ENCODE measurements around the gene PANX3. TPM values are rescaled to one million over a fixed set of nuclear protein-coding genes. Genes with fewer than 3 reads are reported as not detected.

The PANX3 gene
- total RNA-seq, 4 donors from 2014 or later, result not detected

DNA sequence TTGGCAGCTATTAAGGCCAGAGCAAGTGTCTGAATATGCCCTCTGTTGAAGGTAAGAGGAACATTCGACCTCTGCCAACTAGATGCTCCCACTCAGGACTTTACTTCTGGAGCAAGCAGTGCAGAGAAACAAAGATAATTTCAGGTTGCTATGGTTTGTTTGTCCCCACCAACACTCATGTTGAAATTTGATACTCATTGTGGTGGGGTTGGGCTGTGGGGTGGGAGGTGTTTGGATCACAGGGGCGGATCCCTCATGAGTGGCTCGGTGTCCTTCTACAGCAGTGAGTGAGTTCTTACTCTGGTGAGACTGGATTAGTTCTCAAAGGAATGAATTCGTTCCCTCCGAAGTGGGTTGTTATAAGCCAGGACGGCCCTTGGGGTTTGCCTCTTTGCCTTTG, 29.4 kb upstream of the PANX3 start:
- Histone ChIP-seq H3K4me3 (no peak overlapping the region), H3K27me3 (no peaks in the 10 kb centered on the region), H3K4me1 (no peaks in the 10 kb centered on the region), H3K36me3 (no peaks in the 10 kb centered on the region), H3K27ac (no peak overlapping the region), H3K9me3 (no peaks in the 10 kb centered on the region)
- TF ChIP-seq, protein P1, sequence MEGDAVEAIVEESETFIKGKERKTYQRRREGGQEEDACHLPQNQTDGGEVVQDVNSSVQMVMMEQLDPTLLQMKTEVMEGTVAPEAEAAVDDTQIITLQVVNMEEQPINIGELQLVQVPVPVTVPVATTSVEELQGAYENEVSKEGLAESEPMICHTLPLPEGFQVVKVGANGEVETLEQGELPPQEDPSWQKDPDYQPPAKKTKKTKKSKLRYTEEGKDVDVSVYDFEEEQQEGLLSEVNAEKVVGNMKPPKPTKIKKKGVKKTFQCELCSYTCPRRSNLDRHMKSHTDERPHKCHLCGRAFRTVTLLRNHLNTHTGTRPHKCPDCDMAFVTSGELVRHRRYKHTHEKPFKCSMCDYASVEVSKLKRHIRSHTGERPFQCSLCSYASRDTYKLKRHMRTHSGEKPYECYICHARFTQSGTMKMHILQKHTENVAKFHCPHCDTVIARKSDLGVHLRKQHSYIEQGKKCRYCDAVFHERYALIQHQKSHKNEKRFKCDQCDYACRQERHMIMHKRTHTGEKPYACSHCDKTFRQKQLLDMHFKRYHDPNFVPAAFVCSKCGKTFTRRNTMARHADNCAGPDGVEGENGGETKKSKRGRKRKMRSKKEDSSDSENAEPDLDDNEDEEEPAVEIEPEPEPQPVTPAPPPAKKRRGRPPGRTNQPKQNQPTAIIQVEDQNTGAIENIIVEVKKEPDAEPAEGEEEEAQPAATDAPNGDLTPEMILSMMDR (IDR thresholded peaks at IDR 0.05), result no peak
- TF ChIP-seq POLR2A (IDR thresholded peaks at IDR 0.05), result no peak
- no peak for DNase-seq
- intact Hi-C loops (cut with DNase I; ENCODE audit: low total_unique reads), result no loop called here

DNA sequence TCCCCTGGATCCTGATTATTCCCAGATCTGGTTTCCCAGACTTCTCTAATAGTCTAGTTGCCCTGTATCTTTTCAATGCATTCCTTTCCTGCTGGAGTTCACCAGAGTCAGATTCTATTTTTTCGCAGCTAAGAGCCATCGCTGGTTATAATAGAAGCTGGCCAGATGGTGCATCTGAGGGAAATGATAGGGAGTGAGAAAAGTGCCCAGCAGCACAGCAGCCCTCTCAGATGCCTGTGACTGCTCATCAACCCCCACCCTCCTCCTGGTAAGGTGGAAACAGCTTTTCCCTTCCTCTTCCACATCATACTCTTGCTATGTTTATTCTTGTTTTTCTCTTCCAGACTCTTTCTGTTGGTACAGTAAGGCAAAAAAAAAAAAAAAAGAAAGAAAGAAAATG, 28.7 kb upstream of the PANX3 start:
- H3K27ac ChIP-seq, result no peak overlapping the region
- DNase-seq, result no peak
- no peaks in the 10 kb centered on the region for H3K36me3 ChIP-seq
- no peaks in the 10 kb centered on the region for H3K9me3 ChIP-seq
- H3K4me1 ChIP-seq, result no peaks in the 10 kb centered on the region
- no peak overlapping the region for H3K4me3 ChIP-seq
- TF ChIP-seq, protein P1 (IDR thresholded peaks at IDR 0.05), result no peak
- TF ChIP-seq POLR2A (IDR thresholded peaks at IDR 0.05), result no peak
- intact Hi-C loops (cut with DNase I; ENCODE audit: low total_unique reads), result no loop called here
- no peaks in the 10 kb centered on the region for H3K27me3 ChIP-seq

DNA sequence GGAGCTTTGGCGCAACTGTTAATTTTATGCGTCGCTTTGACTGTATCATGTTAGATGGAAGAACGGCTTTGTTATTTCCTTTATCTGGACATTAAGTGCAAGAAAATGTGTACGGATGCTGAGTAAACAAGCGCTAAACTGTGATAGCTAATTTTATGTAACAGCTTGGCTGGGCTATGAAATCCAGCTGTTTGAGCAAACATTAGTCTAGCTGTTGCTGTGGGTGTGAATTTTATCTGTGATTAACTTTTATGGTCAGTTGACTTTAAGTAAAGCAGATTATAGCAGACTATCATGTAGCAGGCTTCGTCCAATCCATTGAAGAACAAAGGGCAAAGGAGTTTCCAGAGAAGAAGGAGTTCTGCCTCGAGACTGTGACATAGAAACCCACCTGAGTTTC, 27.4 kb upstream of the PANX3 start:
- Histone ChIP-seq H3K27me3 (no peaks in the 10 kb centered on the region), H3K9me3 (no peaks in the 10 kb centered on the region), H3K4me1 (no peaks in the 10 kb centered on the region), H3K27ac (no peak overlapping the region), H3K36me3 (no peaks in the 10 kb centered on the region), H3K4me3 (no peak overlapping the region)
- no peak for TF ChIP-seq POLR2A (IDR thresholded peaks at IDR 0.05)
- TF ChIP-seq, protein P1 (IDR thresholded peaks at IDR 0.05), result no peak
- DNase-seq, result no peak
- intact Hi-C loops (cut with DNase I; ENCODE audit: low total_unique reads), result no loop called here

DNA sequence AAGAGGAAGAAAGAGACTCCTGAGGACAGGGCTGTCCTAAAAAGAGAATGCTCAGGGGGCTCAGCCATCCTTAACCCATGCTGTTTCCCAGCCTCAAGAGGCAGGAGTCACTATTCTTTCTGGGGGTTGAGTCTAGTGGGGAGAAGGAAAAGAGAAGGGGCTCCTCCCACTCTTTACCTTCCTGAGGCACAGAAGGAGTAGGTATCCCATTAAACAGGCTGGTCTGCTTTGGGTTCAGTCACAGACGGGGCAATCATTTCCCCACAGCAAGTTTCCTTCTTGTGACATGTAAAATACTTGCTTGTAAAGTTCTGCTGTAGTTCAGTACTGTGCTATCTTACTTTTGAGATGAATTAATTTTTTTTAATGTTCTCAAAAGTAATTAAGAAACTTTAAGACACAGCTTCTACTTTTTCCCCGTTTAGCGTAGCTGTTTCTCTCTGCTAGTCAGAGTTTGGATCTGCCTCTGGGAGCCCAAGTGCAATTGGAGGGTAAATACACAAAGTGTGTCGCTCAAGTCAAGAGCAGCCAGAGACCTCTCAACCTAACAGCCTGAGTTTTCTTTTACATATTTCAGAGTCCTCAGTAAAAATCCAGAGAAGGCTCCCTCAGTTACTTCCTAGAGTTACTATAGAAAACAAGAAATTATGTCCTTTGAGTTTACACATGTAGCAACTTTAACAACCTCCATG, 26.4 kb upstream of the PANX3 start:
- H3K27me3 ChIP-seq, result no peaks in the 10 kb centered on the region
- intact Hi-C loops (cut with DNase I; ENCODE audit: low total_unique reads), result no loop called here
- no peak overlapping the region for H3K4me3 ChIP-seq
- no peaks in the 10 kb centered on the region for H3K36me3 ChIP-seq
- H3K4me1 ChIP-seq, result no peaks in the 10 kb centered on the region
- H3K9me3 ChIP-seq, result no peaks in the 10 kb centered on the region
- no peak overlapping the region for H3K27ac ChIP-seq
- TF ChIP-seq, protein P1 (IDR thresholded peaks at IDR 0.05), result no peak
- no peak for TF ChIP-seq POLR2A (IDR thresholded peaks at IDR 0.05)
- DNase-seq, result no peak

DNA sequence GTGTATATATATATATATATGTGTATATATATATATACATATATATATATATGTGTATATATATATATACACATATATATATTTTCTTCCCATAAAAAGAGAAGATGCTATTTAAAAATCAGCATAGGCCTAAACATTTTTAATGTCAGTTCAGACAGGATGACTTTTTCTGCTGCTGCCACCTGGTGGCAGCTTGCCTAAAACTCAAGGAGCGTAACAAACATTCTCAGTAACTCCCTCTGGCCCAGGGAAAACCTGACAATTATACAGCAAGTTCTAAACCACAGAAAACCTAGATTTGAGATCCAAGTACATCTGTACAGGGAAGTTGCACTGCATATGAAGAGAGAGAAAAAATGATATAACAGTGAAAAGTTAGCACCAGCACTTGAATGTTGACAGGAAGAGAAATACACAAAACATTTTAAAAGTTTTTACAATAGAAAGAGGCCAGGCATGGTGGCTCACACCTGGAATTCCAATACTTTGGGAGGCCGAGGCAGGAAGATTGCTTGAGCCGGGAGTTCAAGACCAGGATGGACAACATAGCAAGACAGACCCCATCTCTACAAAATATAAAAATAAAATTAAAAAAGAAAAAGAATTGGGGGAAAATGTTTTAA, 24.9 kb upstream of the PANX3 start:
- Histone ChIP-seq H3K4me1 (no peaks in the 10 kb centered on the region), H3K9me3 (no peaks in the 10 kb centered on the region), H3K4me3 (no peak overlapping the region), H3K27me3 (no peaks in the 10 kb centered on the region), H3K36me3 (no peaks in the 10 kb centered on the region), H3K27ac (no peak overlapping the region)
- intact Hi-C loops (cut with DNase I; ENCODE audit: low total_unique reads), result no loop called here
- TF ChIP-seq POLR2A (IDR thresholded peaks at IDR 0.05), result no peak
- TF ChIP-seq, protein P1 (IDR thresholded peaks at IDR 0.05), result peak in 3 of 4 experiments; percentile 25 to 40 (median 36)
- peak in 1 of 2 donors; percentile 18 for DNase-seq

Measured in uterus (tissue), 4 donors.